ENCODE measurements around the gene PEX11A. TPM values are rescaled to one million over a fixed set of nuclear protein-coding genes. Genes with fewer than 3 reads are reported as not detected.

Gene PEX11A
- total RNA-seq, 1 experiment from 2014 or later = 6.2 TPM

DNA sequence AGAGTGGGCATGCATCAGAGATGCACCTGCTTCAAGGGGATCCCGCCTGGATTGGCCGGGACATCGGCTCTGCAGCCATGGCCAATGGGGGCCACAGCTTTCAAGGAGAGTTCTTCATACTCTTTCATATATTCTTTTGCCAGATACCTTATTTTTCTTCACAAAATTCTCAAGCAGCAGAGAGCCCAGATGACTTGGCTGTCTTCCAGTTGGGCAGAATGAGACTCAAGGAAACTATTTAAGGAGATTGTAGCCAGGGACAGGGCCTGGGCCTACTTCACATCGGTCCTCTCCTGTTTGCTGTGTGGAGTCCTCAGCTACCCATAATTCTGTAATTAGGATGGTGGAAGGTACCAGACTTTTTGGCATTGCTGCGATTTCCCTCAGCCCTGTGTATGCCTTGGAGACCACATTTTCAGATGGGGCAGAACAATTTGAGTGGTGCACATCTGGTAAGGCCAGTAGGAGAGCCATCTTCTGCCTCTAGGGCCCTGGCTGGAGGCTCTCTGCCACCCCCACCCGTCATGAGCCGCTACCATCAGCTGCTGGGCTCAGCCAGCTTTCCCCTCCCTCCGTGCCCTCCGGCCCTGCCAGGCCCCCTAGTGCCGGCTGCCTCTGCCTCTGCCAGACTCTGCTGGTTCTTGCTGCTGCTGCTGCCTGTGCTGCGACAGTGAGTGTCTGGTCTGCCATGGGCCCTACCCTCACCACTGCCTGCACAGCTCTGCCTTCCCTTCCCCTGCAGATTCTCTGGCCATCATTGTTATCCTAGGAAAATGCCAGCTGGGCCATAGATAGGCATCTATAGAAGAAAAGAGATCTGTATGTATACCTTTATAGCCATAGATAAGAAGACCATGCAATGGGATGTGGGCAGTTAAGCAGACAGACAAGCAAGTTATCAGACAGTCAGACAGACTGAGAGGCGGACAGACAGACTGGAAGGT, 18.1 kb downstream of the PEX11A start:
- TF ChIP-seq, protein P1, sequence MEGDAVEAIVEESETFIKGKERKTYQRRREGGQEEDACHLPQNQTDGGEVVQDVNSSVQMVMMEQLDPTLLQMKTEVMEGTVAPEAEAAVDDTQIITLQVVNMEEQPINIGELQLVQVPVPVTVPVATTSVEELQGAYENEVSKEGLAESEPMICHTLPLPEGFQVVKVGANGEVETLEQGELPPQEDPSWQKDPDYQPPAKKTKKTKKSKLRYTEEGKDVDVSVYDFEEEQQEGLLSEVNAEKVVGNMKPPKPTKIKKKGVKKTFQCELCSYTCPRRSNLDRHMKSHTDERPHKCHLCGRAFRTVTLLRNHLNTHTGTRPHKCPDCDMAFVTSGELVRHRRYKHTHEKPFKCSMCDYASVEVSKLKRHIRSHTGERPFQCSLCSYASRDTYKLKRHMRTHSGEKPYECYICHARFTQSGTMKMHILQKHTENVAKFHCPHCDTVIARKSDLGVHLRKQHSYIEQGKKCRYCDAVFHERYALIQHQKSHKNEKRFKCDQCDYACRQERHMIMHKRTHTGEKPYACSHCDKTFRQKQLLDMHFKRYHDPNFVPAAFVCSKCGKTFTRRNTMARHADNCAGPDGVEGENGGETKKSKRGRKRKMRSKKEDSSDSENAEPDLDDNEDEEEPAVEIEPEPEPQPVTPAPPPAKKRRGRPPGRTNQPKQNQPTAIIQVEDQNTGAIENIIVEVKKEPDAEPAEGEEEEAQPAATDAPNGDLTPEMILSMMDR (IDR thresholded peaks at IDR 0.05) = no peak
- TF ChIP-seq POLR2AphosphoS5 (IDR thresholded peaks at IDR 0.05; ENCODE audit: low read depth, low read length) (no peak), SIN3A (IDR thresholded peaks at IDR 0.05; ENCODE audit: borderline replicate concordance, insufficient read depth, low read depth, low read length) (no peak), TCF7L2 (IDR thresholded peaks at IDR 0.05; ENCODE audit: low read depth, low read length) (no peak)
- TF ChIP-seq, protein P2, sequence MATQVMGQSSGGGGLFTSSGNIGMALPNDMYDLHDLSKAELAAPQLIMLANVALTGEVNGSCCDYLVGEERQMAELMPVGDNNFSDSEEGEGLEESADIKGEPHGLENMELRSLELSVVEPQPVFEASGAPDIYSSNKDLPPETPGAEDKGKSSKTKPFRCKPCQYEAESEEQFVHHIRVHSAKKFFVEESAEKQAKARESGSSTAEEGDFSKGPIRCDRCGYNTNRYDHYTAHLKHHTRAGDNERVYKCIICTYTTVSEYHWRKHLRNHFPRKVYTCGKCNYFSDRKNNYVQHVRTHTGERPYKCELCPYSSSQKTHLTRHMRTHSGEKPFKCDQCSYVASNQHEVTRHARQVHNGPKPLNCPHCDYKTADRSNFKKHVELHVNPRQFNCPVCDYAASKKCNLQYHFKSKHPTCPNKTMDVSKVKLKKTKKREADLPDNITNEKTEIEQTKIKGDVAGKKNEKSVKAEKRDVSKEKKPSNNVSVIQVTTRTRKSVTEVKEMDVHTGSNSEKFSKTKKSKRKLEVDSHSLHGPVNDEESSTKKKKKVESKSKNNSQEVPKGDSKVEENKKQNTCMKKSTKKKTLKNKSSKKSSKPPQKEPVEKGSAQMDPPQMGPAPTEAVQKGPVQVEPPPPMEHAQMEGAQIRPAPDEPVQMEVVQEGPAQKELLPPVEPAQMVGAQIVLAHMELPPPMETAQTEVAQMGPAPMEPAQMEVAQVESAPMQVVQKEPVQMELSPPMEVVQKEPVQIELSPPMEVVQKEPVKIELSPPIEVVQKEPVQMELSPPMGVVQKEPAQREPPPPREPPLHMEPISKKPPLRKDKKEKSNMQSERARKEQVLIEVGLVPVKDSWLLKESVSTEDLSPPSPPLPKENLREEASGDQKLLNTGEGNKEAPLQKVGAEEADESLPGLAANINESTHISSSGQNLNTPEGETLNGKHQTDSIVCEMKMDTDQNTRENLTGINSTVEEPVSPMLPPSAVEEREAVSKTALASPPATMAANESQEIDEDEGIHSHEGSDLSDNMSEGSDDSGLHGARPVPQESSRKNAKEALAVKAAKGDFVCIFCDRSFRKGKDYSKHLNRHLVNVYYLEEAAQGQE (IDR thresholded peaks at IDR 0.05; ENCODE audit: insufficient read depth in 1 of 2, low read depth in 2 of 2, low read length in 1 of 2) = no peak
- Histone ChIP-seq H3K36me3 (ENCODE audit: control insufficient read depth, insufficient read depth, low read length) (no peaks in the 10 kb centered on the region), H3K27me3 (ENCODE audit: control insufficient read depth, insufficient read depth, low read length) (no peaks in the 10 kb centered on the region), H3K9me3 (ENCODE audit: control insufficient read depth, insufficient read depth, low read depth, low read length) (no peaks in the 10 kb centered on the region), H3K4me3 (ENCODE audit: low read depth in 2 of 2, low read length in 2 of 2) (no peak overlapping the region), H3K4me1 (ENCODE audit: control insufficient read depth, insufficient read depth, low read length) (no peaks in the 10 kb centered on the region), H3K27ac (ENCODE audit: low read length) (no peak overlapping the region)
- peak; percentile 24; the same call in 1 of the 2 replicates for ATAC-seq
- BruUV-seq (replicated peaks) = no TSS peak
- in situ Hi-C loops (cut with HindIII; ENCODE audit: low pct_unique_long_range_greater_than_20kb, low sequenced_read_pairs) = no loop called here
- POLR2A ChIA-PET = interaction anchor here (0.5 kb wide), 1 partner anchor 25 kb away, joined by 3 read pairs; no protein-coding TSS in a partner anchor
- intact Hi-C loops (cut with micrococcal nuclease; ENCODE audit: unreplicated experiment) = no loop called here
- CTCF ChIA-PET = interaction anchor here (1.3 kb wide), 1 partner anchor 30 kb away, joined by 3 read pairs; no protein-coding TSS in a partner anchor
- DNase-seq (ENCODE audit: low read depth, low spot score) = no peak

DNA sequence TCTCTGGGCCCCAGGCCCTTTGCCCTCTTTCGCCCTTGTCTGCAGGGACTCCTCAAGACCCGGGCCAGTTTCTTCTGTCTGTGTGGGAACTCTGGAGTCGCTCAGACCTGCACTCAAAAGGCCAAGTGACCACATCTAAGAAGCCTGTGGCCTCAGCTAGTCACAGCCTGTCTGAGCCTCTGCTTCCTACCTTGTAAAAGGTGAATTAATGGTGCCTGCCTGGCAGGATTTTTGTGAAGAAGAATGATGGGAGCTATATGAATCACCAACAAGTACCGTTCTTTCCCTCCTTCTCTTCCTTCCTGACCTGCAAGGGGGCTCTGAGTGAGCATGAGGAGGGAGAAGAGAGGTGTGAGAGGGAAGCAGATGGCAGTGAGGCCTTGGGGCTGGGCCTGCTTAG, 18.9 kb downstream of the PEX11A start:
- in situ Hi-C loops (cut with HindIII; ENCODE audit: low pct_unique_long_range_greater_than_20kb, low sequenced_read_pairs) = no loop called here
- POLR2A ChIA-PET = no interaction called here
- ATAC-seq = no peak
- intact Hi-C loops (cut with micrococcal nuclease; ENCODE audit: unreplicated experiment) = no loop called here
- DNase-seq (ENCODE audit: low read depth, low spot score) = no peak
- Histone ChIP-seq H3K4me1 (ENCODE audit: control insufficient read depth, insufficient read depth, low read length) (no peaks in the 10 kb centered on the region), H3K27me3 (ENCODE audit: control insufficient read depth, insufficient read depth, low read length) (no peaks in the 10 kb centered on the region), H3K27ac (ENCODE audit: low read length) (no peak overlapping the region), H3K9me3 (ENCODE audit: control insufficient read depth, insufficient read depth, low read depth, low read length) (no peaks in the 10 kb centered on the region), H3K36me3 (ENCODE audit: control insufficient read depth, insufficient read depth, low read length) (no peaks in the 10 kb centered on the region), H3K4me3 (ENCODE audit: low read depth in 2 of 2, low read length in 2 of 2) (no peak overlapping the region)
- TF ChIP-seq TCF7L2 (IDR thresholded peaks at IDR 0.05; ENCODE audit: low read depth, low read length) (no peak), POLR2AphosphoS5 (IDR thresholded peaks at IDR 0.05; ENCODE audit: low read depth, low read length) (no peak), SIN3A (IDR thresholded peaks at IDR 0.05; ENCODE audit: borderline replicate concordance, insufficient read depth, low read depth, low read length) (no peak)
- TF ChIP-seq, protein P2 (IDR thresholded peaks at IDR 0.05; ENCODE audit: insufficient read depth in 1 of 2, low read depth in 2 of 2, low read length in 1 of 2) = no peak
- TF ChIP-seq, protein P1 (IDR thresholded peaks at IDR 0.05) = no peak
- CTCF ChIA-PET = interaction anchor here (1.3 kb wide), 1 partner anchor 31 kb away, joined by 3 read pairs; no protein-coding TSS in a partner anchor
- no TSS peak for BruUV-seq (replicated peaks)

All from Panc1 (cell line).